H1 (cell line): ENCODE results near the gene SCAMP2. TPM values are rescaled to one million over a fixed set of nuclear protein-coding genes. Genes with fewer than 3 reads are reported as not detected.

Experiments
- CTCF ChIA-PET: fragments of 300-600 bp; sonication (Branson Sonifier 250); formaldehyde crosslinking; loops from one replicate; lab custom pipeline; 2021; ENCODE audit not compliant: partially characterized antibody; lab: Charles Lee
- POLR2A ChIA-PET: fragments of 300-600 bp; sonication (Branson Sonifier 250); formaldehyde crosslinking; loops from one replicate; lab custom pipeline; 2021; ENCODE audit warnings: inconsistent platforms; ENCODE audit not compliant: partially characterized antibody; lab: Charles Lee
- DNase-seq, 2 experiments: peaks; one replicate each; pipeline versions ENCODE4 v3.0.0 to v3.0.0-alpha.2; 2010 to 2022; ENCODE audit warnings: low spot score in 2 of 2, low read depth in 1 of 2, mixed read lengths in 1 of 2
- FAIRE-seq: peaks from 2 replicates; lab custom pipeline; 2011; peaks lifted over from hg19 to GRCh38; lab: Jason Lieb, UNC
- H2AFZ ChIP-seq: 2 replicates; pipeline ENCODE4 v1.8.1; 2012; ENCODE audit warnings: low read length, inconsistent platforms
- H2AK5ac ChIP-seq: 2 replicates; pipeline ENCODE4 v1.6.1; 2013; ENCODE audit warnings: low read depth, low read length
- H2BK120ac ChIP-seq: replicated peaks from 2 replicates; pipeline ENCODE3; 2013; ENCODE audit warnings: low read depth, low read length, inconsistent platforms
- H2BK12ac ChIP-seq: 2 replicates; pipeline ENCODE4 v1.6.1; 2013; ENCODE audit warnings: low read depth, low read length
- H2BK15ac ChIP-seq: 2 replicates; pipeline ENCODE4 v1.6.1; 2013; ENCODE audit warnings: low read length
- H2BK20ac ChIP-seq: 2 replicates; pipeline ENCODE4 v1.6.1; 2013; ENCODE audit warnings: low read length
- H2BK5ac ChIP-seq: 2 replicates; pipeline ENCODE4 v1.6.1; 2013; ENCODE audit warnings: low read depth, low read length
- H3K14ac ChIP-seq: 2 replicates; pipeline ENCODE4 v1.6.1; 2013; ENCODE audit warnings: inconsistent platforms; ENCODE audit not compliant: insufficient read length
- H3K18ac ChIP-seq: 2 replicates; pipeline ENCODE4 v1.6.1; 2013; ENCODE audit warnings: low read length; ENCODE audit errors: extremely low read depth
- H3K23ac ChIP-seq: 2 replicates; pipeline ENCODE4 v1.6.1; 2013; ENCODE audit warnings: inconsistent platforms; ENCODE audit not compliant: insufficient read length
- H3K23me2 ChIP-seq: 2 replicates; pipeline ENCODE4 v1.6.1; 2013; ENCODE audit warnings: low read depth, low read length
- H3K27ac ChIP-seq: 2 replicates; pipeline ENCODE4 v1.6.1; 2011; ENCODE audit warnings: low read depth, low read length, inconsistent platforms
- H3K27me3 ChIP-seq, 4 experiments: replicated peaks in 1 of 4; 1 replicate in 1 of 4; 2 replicates in 3 of 4; pipeline versions ENCODE4 v1.6.1 to v1.8.1; 2011 to 2013; ENCODE audit warnings: low read length in 3 of 4, mild to moderate bottlenecking in 3 of 4, inconsistent platforms in 2 of 4, mixed read lengths in 2 of 4, moderate library complexity in 1 of 4; ENCODE audit not compliant: control insufficient read depth in 3 of 4, insufficient read depth in 3 of 4; ENCODE audit errors: extremely low read depth in 1 of 4
- H3K36me3 ChIP-seq, 4 experiments: 2 replicates each; pipeline versions ENCODE4 v1.6.1 to v1.8.1; 2011 to 2013; ENCODE audit warnings: mild to moderate bottlenecking in 4 of 4, low read length in 3 of 4, moderate library complexity in 2 of 4, control low read depth in 1 of 4, inconsistent platforms in 1 of 4; ENCODE audit not compliant: insufficient read depth in 4 of 4, control insufficient read depth in 2 of 4
- H3K4ac ChIP-seq: replicated peaks from 2 replicates; pipeline ENCODE3; 2013; ENCODE audit warnings: low read length, low read depth, mixed read lengths, inconsistent platforms; ENCODE audit not compliant: insufficient read length
- H3K4me1 ChIP-seq, 4 experiments: replicated peaks in 1 of 4; 1 replicate in 1 of 4; 2 replicates in 3 of 4; pipeline versions ENCODE4 v1.6.1 to v1.8.1; 2011 to 2013; ENCODE audit warnings: low read length in 3 of 4, inconsistent platforms in 2 of 4, mixed read lengths in 1 of 4; ENCODE audit not compliant: insufficient read depth in 4 of 4, control insufficient read depth in 3 of 4
- H3K4me2 ChIP-seq, 2 experiments: 2 replicates each; pipeline versions ENCODE4 v1.6.1 to v1.8.1; 2011 to 2013; ENCODE audit warnings: low read depth in 2 of 2, low read length in 2 of 2, control low read depth in 1 of 2, inconsistent platforms in 1 of 2, mild to moderate bottlenecking in 1 of 2; ENCODE audit not compliant: insufficient read depth in 1 of 2
- H3K4me3 ChIP-seq, 4 experiments: fragments of 200-600, 300-600 bp in 1 of 4; sonication (generic), shearing (Covaris generic), sonication (Bioruptor Twin) in 1 of 4; 2 replicates each; pipeline versions ENCODE4 v1.5.1 to v1.8.1; 2011 to 2016; ENCODE audit warnings: low read length in 4 of 4, low read depth in 3 of 4, control low read depth in 2 of 4, inconsistent platforms in 2 of 4, mild to moderate bottlenecking in 2 of 4, mixed read lengths in 1 of 4, moderate library complexity in 1 of 4; ENCODE audit not compliant: insufficient read depth in 2 of 4; ENCODE audit errors: extremely low read depth in 1 of 4
- H3K56ac ChIP-seq: replicated peaks from 2 replicates; pipeline ENCODE3; 2013; ENCODE audit warnings: low read depth, mild to moderate bottlenecking, mixed read lengths, low read length, inconsistent platforms; ENCODE audit not compliant: insufficient read length
- H3K79me1 ChIP-seq: 2 replicates; pipeline ENCODE4 v1.6.1; 2013; ENCODE audit warnings: low read depth, low read length, control low read depth
- H3K79me2 ChIP-seq, 2 experiments: 2 replicates each; pipeline versions ENCODE4 v1.6.1 to v1.8.1; 2012 to 2013; ENCODE audit warnings: low read length in 2 of 2, mild to moderate bottlenecking in 2 of 2, inconsistent platforms in 1 of 2; ENCODE audit not compliant: insufficient read depth in 2 of 2, control insufficient read depth in 1 of 2
- H3K9ac ChIP-seq, 4 experiments: replicated peaks in 1 of 4; 1 replicate in 1 of 4; 2 replicates in 3 of 4; pipeline versions ENCODE4 v1.6.1 to v1.8.1; 2011 to 2013; ENCODE audit warnings: low read depth in 3 of 4, low read length in 3 of 4, control low read depth in 2 of 4, mild to moderate bottlenecking in 2 of 4, moderate library complexity in 2 of 4, inconsistent platforms in 1 of 4; ENCODE audit errors: extremely low read depth in 1 of 4
- H3K9me3 ChIP-seq, 2 experiments: 2 replicates each; pipeline versions ENCODE4 v1.6.1 to v1.8.1; 2012 to 2013; ENCODE audit warnings: mild to moderate bottlenecking in 2 of 2, moderate library complexity in 2 of 2, control low read depth in 1 of 2, inconsistent platforms in 1 of 2, low read depth in 1 of 2, low read length in 1 of 2, mixed read lengths in 1 of 2; ENCODE audit not compliant: insufficient read depth in 2 of 2
- H4K20me1 ChIP-seq, 2 experiments: replicated peaks in 1 of 2; 2 replicates each; pipeline versions ENCODE3 to v1.8.1; 2011 to 2013; ENCODE audit warnings: inconsistent platforms in 2 of 2, low read length in 2 of 2, mild to moderate bottlenecking in 1 of 2; ENCODE audit not compliant: insufficient read depth in 2 of 2, control insufficient read depth in 1 of 2
- H4K5ac ChIP-seq: 2 replicates; pipeline ENCODE4 v1.6.1; 2013; ENCODE audit warnings: low read length, low read depth, mixed read lengths, inconsistent platforms; ENCODE audit not compliant: insufficient read length
- H4K8ac ChIP-seq: 2 replicates; pipeline ENCODE4 v1.8.0; 2013; ENCODE audit warnings: mild to moderate bottlenecking, moderate library complexity, low read length, inconsistent platforms; ENCODE audit not compliant: insufficient read depth; ENCODE audit errors: extremely low read depth
- H4K91ac ChIP-seq: replicated peaks from 2 replicates; pipeline ENCODE3; 2013; ENCODE audit warnings: low read length, mixed read lengths, inconsistent platforms; ENCODE audit not compliant: insufficient read length
- ATF2 ChIP-seq: IDR thresholded peaks from 2 replicates; pipeline ENCODE4 v1.6.1; 2012; ENCODE audit warnings: low read length, inconsistent platforms
- CEBPB ChIP-seq: IDR thresholded peaks from 2 replicates; pipeline ENCODE4 v1.6.1; 2012; ENCODE audit warnings: low read depth, low read length
- EGR1 ChIP-seq: IDR thresholded peaks from 2 replicates; pipeline ENCODE4 v1.6.1; 2011; ENCODE audit warnings: low read depth, low read length, borderline replicate concordance
- JUN ChIP-seq: IDR thresholded peaks from 2 replicates; pipeline ENCODE4 v1.6.1; 2011; ENCODE audit warnings: low read depth, mild to moderate bottlenecking, improper control_type of control experiment, low read length
- NANOG ChIP-seq: IDR thresholded peaks from 2 replicates; pipeline ENCODE4 v1.6.1; 2011; ENCODE audit warnings: low read length, low read depth, mild to moderate bottlenecking, inconsistent platforms; ENCODE audit not compliant: insufficient read depth, poor library complexity, severe bottlenecking
- PHF8 ChIP-seq: fragments of 200-600 bp; sonication (generic); conservative IDR thresholded peaks from 2 replicates; pipeline ENCODE4 v1.7.1; 2012; ENCODE audit warnings: low read depth, mild to moderate bottlenecking, inconsistent platforms, low read length, moderate library complexity
- RAD21 ChIP-seq, 2 experiments: IDR thresholded peaks in 1 of 2; conservative IDR thresholded peaks in 1 of 2; 2 replicates each; pipeline ENCODE4 v1.6.1; 2011; ENCODE audit warnings: low read depth in 2 of 2, low read length in 2 of 2, improper control_type of control experiment in 1 of 2, inconsistent platforms in 1 of 2, mild to moderate bottlenecking in 1 of 2, moderate library complexity in 1 of 2
- RXRA ChIP-seq: IDR thresholded peaks from 2 replicates; pipeline ENCODE4 v1.6.1; 2011; ENCODE audit warnings: low read depth, mild to moderate bottlenecking, low read length, moderate library complexity; ENCODE audit not compliant: insufficient read depth
- SP4 ChIP-seq: IDR thresholded peaks from 2 replicates; pipeline ENCODE4 v1.6.1; 2012; ENCODE audit warnings: low read length, inconsistent platforms
- TAF7 ChIP-seq: optimal IDR thresholded peaks from 2 replicates; pipeline ENCODE3; 2011; ENCODE audit warnings: low read depth, mild to moderate bottlenecking, inconsistent platforms, low read length, moderate library complexity, borderline replicate concordance
- ZNF274 ChIP-seq: IDR thresholded peaks from 2 replicates; pipeline ENCODE4 v1.7.0; 2012; ENCODE audit warnings: low read length, borderline replicate concordance; ENCODE audit errors: extremely low read depth
- WGBS, 2 experiments: shearing (Covaris generic) in 1 of 2; methylation state at CpG; one replicate each; pipeline versions ENCODE4 v1.1.6 to v1.1.7; 2013 to 2015; ENCODE audit warnings: low lambda C conversion rate in 2 of 2, mixed read lengths in 2 of 2, inconsistent platforms in 1 of 2, low coverage in 1 of 2, missing lambda C conversion rate in 1 of 2; ENCODE audit not compliant: insufficient replicate concordance in 2 of 2, insufficient coverage in 1 of 2, insufficient read length in 1 of 2; ENCODE audit errors: extremely low coverage in 1 of 2, missing lambda C conversion rate in 1 of 2; 5-methylcytosine and 5-hydroxymethylcytosine counted together
- polyA plus RNA-seq, 7 experiments: library from polyadenylated mRNA; depleted of rRNA in 3 of 7; stranded (reverse) in 5 of 7; unstranded in 2 of 7; fragments of >200 nt in 5 of 7; fragments of 200-250 nt in 2 of 7; gene quantifications; 1 replicate in 5 of 7; 2 replicates in 1 of 7; 4 replicates in 1 of 7; pipeline versions ENCODE4 v1.2.1 to v1.2.3, GENCODE V29; 2011 to 2013; ENCODE audit warnings: missing spikeins in 2 of 7, mixed read lengths in 2 of 7
- total RNA-seq: library from RNA; stranded (reverse); fragmentation: NEBNext Ultra II Directional; extraction: Animal tissue kit (Norgen Biotek cat#: 25700); gene quantifications from 2 replicates; pipeline ENCODE4 v1.2.1, GENCODE V29; 2021

The SCAMP2 gene
- total and polyA plus RNA-seq, 2 of the 8 experiments (the other 6 are each of a cell fraction or from before 2014, with no cell fraction given) = 41.7 to 131 TPM

GRCh38 chr15:74800559-74801094 is 72.5 kb downstream of the SCAMP2 start:
- Histone ChIP-seq H3K9ac (no peak overlapping the region), H2BK120ac (no peak overlapping the region), H3K14ac (no peak overlapping the region), H3K36me3 (peaks cover 0 to 14% (median 0%) of the 10 kb centered on the region in 4 experiments; a peak in 1 of 8 replicates), H2BK5ac (no peak overlapping the region), H3K4ac (no peak overlapping the region), H3K27me3 (no peaks in the 10 kb centered on the region), H3K9me3 (no peaks in the 10 kb centered on the region), H4K91ac (no peak overlapping the region), H3K4me3 (no peak overlapping the region), H3K18ac (no peak overlapping the region), H2BK15ac (no peak overlapping the region), H3K4me1 (peaks cover 0 to 5% (median 2%) of the 10 kb centered on the region in 4 experiments; a peak in 3 of 7 replicates), H3K4me2 (no peak overlapping the region), H4K5ac (no peak overlapping the region), H2BK20ac (no peak overlapping the region), H3K23me2 (no peaks in the 10 kb centered on the region), H3K79me1 (0 out of 2 replicates have a peak, but pooled peaks cover 2% of the 10 kb centered on the region), H3K56ac (no peak overlapping the region), H3K23ac (no peak overlapping the region), H2BK12ac (no peak overlapping the region), H2AFZ (no peak overlapping the region), H4K20me1 (peaks cover 2 to 14% of the 10 kb centered on the region in 2 experiments), H4K8ac (no peak overlapping the region), H2AK5ac (no peak overlapping the region), H3K27ac (no peak overlapping the region), H3K79me2 (no peaks in the 10 kb centered on the region)
- DNase-seq = no peak
- FAIRE-seq = no peak
- ChIA-PET CTCF (interaction anchor here (0.6 to 53.7 kb wide), 23 partner anchors 8 to 1948 kb away, joined by 3 to 1439 read pairs (median 7); partner anchors contain the start of genes CLK3, CPLX3, CSK and CYP1A2), POLR2A (interaction anchor here (0.6 to 3.6 kb wide), 5 partner anchors 8 to 40 kb away, joined by 3 to 20 read pairs (median 4); no protein-coding TSS in a partner anchor)
- 86% methylated on average over 10 of the region's 20 CpGs; no CpG with 5 or more reads in 1 of the 2 experiments for WGBS, 2 experiments
- TF ChIP-seq JUN = no peak
- TF ChIP-seq NANOG = no peak
- TF ChIP-seq RAD21 (IDR thresholded peaks at IDR 0.05 in 1 of 2, conservative IDR thresholded peaks at IDR 0.05 in 1 of 2; ENCODE audit: low read depth in 2 of 2, low read length in 2 of 2) = no peak
- no peak for TF ChIP-seq CEBPB
- TF ChIP-seq EGR1 = no peak
- no peak for TF ChIP-seq RXRA
- no peak for TF ChIP-seq ZNF274
- TF ChIP-seq ATF2 = no peak
- no peak for TF ChIP-seq SP4
- TF ChIP-seq PHF8 = no peak
- no peak for TF ChIP-seq TAF7
